ELF-1 (cell line): Measurements from ENCODE around the gene MYG1.
"Not testable (repeated sequence)": the region's sequence is repeated elsewhere in the genome, so short reads cannot be mapped to it uniquely, and the experiment has no call there.

Source experiments
- DNase-seq: peaks from one replicate; pipeline ENCODE4 v3.0.0-alpha.2; 2016; ENCODE audit warnings: low read depth, low spot score

Gene MYG1

DNA sequence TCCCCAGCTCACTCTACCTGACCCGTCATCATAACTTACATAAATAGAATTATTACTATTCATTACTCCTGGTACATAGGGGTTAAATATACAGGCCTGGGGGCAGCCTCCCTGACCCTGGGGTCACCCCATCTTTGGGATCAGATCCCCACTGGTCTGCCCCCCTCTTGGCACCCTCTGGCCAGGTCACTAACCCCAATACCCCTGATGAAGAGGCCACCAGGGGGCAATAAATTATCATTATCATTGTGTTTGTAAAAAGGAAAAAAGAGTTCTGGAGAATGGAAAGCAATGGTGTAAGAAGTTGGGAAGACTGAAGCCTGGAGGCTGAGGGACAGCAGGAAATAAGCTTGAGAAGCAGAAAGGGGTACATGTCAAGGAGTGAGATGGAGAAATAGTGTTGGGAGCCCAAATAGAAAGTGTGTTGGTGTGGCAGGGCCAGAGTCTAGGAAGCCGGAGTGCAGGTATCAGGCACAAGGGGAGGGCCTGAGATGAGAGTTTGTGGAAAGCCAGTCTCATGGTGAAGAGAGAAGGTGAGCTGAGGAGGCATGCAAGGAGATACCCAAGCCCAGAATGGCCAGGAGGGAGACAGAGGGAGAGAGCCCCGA lies 28.0 kb downstream of the MYG1 start:
- no peak for DNase-seq

DNA sequence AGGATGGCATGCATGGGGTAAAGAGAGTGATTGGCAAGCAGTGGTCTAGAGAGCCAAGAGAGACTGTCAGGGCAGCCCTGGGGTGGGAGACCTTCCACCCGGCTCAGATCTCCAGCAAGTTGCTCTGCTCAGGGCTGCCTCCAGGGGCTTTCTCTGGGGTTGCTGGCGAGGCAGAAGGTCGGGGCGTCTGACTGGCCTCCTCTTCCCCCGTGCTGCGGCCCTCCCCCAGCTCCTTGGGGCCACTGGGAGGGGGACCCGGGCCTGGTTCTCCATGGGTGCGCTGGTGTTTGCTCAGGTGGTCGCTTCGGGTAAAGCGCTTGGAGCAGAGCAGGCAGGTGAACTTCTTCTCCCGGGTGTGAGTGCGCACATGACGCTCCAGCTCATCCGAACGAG lies 28.5 kb downstream of the MYG1 start:
- DNase-seq: peak; percentile 56

DNA sequence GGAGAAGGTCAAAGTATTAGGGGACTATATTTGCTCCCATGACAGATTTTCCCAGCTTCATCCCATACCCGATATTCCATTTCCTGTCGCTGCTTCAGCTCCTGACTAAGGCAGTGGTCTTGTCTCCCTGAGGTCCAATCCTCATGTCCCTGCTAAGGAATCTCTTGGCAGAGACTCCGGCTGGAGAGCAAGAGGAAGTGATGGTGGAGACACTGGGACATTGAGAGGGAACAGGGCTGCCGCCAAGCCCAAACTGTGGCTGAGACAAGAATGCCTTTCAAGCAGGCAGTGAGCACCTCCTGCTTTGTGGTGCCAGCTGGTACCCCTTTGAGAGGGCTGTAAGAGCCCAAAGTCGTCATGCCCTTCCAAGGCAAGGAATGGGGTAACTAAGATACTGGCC lies 31.2 kb downstream of the MYG1 start:
- no peak for DNase-seq

DNA sequence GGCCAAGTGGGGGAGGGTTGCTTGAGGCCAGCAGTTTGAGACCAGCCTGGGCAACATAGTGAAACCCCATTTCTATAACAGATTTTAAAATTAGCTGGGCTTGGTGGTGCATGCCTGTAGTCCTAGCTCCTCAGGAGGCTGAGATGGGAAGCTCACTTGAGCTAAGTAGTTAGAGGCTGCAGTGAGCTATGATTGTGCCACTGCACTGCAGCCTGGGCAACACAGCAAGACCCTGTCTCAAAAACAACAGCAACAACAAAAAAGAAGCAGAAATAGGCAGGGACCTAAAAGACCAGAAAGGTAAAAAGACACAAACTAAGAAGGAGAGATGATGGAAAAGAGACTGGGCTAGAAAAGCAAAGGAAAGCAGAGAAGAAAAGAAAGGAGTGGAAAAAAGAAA lies 32.8 kb downstream of the MYG1 start:
- not testable (repeated sequence) for DNase-seq

DNA sequence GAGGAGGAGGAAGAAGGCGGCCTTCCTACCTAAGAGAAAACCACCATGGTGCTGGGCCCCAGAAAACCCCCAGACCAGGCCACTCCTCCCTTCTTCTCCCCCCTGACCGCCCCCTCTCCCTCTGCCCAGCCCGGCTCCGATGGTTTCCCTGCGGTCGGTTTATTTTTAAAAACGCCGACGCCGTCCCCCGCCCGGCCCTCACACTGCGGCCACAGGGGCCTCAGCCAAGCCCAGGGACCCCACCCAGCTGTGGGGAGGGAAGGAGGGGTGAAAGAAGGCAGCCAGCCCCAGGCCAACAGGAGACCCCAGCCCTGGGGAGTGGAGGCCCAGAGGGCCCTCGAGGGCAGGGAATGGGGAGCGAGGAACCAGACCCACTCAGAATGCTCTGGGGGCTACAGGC lies 33.2 kb downstream of the MYG1 start:
- DNase-seq: no peak

DNA sequence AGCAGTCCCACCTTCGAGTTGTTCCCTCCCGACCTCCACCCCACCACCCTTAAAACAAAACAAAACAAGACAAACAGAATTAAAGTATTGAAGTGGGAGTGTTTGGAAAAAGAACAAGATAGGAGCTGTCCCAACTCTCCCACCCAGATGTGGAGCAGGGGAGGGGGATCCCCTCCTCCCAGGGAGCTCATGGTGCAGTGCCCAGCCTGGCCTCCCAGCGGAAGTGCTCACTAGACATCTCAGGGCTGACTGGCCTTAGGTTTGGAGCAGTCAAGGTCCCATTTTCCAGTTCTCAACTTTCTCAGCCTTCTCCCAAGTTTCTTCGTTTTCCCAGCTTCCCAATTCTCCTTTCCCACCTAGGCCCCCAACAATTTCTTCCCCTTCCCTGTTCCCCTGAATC lies 33.8 kb downstream of the MYG1 start:
- no peak for DNase-seq

DNA sequence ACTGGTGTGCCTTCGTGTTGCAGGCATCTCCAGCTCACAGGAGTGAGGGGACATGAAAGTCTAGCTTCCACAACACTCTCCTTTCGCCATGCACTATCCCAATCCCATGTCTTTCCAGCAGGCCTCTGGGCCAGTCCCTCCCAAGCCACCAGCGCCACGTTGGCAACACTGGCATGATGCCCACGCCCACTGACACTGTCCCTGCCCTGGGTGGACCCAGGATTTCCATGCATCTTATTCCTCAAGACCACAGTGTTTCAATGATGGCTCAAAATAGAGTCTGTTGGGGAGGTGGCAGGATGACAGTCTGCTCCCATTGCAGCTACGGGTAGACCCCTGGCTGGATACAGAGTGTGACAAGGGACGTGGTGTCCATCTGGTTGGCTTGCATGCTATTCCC lies 34.4 kb downstream of the MYG1 start:
- no peak for DNase-seq

DNA sequence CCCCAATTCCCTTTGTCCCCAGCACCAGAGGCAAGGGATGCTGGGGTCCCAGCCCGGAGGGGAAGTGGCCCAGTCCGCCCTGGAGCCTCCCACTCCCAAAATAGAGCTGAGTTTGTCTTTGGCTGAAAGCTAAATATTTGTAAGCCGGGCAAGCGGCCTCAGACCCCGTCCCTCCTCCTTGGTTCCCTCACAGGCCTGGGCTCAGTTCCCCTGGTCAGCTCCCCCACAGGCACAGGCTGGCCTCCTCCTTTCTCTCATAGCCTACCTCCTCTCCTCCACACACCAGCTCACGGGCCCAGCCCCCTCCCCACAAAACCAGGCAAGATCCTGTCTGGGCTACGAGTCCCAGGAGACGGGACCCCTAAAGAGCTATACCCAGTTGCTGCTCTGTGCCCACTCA lies 35.3 kb downstream of the MYG1 start:
- DNase-seq: no peak

DNA sequence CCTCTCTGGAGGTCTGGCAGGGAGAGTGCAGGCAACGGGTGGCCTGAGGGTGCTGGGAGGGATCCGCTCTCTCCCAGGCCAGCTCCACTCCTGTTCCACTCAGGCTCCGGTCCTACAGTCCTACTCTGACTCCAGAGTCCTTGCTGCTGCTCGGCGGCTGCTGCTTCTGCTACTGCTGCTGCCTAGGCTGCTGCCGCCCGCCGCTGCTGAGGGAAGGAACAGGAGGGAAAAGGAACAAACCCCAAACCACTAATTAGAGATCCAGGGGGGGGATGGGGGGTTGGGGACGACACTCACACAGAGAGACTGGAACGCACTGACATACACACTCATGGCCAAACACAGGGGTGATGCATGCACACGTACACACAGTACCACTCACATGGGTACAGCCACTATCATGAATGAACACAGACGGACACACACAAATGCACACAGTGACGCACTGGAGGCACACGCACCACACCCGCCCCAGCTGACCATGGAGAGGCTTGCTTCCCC lies 36.7 kb downstream of the MYG1 start, which contains the start of gene SP7:
Gene SP7 (minus strand): TSS at position 174 of the 501 bp plus-strand sequence. CDS start 708 bp downstream, outside the sequence.
- DNase-seq: peak; percentile 40

DNA sequence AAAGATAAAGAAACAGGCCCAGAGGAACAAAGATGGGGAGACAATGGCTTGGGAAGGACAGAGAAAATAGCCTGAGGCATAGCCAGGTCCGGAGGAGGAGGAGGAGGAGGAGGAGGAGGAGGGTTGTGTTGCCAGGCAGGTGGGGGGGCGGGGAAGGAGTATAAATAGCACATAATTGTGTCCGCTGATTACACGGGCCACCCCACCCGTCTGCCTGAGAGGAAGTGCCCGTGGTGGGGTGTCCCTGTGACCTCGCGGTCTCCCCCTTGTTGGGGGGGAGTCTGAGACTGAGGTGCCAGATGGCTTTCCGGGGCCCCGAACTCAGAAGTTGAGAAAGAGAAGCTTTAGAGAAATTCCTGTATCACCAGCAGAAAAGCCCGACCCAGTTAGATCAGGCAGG lies 38.5 kb downstream of the MYG1 start:
- DNase-seq: peak; percentile 47

DNA sequence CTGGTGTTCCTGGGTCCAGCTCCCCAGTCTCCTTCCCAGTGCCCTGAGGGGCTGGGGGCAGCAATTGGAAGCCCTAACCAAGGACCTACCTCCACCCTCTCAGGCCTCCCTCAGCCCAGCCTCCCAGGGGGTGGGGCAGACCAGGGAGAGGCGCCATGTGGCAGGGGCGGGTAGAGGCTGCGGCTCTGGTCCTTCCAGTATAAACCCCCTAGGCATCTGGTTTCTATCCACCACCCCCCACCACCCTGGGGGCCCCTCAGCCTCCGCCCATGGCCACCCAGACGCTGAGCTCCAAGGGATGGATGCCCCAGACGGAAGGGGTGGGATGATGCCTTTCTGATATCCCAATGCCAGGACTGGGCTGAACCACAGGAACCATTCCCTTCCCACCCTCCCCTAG lies 39.4 kb downstream of the MYG1 start:
- peak; percentile 67 for DNase-seq

DNA sequence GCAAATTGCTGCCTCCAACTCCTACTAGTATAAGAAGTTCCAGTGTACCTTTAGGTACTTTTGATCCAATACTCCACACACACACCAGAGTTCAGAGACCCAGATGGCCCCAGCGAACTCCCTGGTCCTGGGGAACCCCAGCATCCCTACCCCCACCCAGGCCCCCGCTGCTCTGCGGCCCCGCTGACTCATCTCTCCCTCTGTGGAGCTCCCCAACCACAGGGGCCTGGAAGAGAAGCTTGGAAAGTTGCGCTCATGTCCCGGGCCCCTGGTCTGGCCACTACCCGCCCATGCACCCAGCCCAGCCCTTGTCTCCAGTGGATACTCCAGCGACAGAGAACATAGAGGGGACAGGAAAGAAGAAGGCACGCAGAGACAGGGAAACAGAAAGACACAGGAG lies 40.9 kb downstream of the MYG1 start:
- no peak for DNase-seq

DNA sequence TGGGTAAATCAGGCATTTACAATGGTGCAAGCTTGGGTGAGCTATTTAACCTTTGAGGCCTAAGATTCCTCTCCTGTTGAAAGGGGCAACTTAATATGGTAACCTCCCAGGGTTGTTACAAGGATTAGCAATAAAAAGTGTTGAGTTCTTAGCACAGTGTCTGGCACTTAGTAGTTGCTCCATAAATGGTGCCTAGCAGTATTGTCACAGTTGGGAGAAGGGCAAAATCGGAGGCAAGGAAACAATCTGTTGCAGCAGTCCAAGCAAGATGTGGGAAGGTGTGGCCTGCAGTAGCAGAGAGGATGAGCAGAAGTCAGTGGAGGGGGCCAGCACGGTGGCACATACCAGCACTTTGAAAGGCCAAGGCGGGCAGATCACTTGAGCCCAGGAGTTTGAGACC lies 44.0 kb downstream of the MYG1 start:
- DNase-seq: no peak

DNA sequence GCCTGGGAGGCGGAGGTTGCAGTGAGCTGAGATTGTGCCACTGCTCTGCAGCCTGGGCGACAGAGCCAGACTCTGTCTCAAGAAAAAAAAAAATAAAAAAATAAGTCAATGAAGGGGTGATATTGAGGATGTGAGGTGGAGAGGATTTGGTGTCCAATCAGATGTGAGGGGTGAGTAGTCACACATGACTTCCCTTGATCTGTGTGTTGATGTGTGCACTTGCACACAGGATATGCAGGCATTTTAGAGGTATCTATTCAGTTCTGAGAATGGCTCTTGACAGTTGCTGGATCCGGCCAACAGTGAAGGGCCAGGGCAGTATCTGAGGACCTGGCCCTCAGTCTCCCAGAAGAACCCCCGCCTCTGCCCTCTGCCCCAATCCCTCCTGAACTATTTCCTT lies 44.5 kb downstream of the MYG1 start:
- no peak for DNase-seq

DNA sequence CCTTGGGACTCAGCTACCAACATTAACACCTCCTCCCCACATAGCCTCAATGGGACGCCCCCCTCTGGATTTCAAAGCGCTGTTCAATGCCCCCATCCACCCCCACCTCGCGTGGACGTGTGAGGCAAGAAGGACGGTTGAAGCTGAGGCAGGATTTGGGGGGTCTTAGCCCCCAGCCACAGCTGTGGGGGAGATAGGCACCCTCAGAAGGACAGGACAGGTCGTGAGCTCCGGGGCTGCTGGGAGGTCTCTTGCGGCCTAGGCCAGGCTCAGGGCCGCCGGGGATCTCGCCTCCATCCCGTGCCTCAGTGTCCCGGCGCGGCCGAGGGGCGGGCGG lies 45.0 kb downstream of the MYG1 start:
- DNase-seq: no peak

DNA sequence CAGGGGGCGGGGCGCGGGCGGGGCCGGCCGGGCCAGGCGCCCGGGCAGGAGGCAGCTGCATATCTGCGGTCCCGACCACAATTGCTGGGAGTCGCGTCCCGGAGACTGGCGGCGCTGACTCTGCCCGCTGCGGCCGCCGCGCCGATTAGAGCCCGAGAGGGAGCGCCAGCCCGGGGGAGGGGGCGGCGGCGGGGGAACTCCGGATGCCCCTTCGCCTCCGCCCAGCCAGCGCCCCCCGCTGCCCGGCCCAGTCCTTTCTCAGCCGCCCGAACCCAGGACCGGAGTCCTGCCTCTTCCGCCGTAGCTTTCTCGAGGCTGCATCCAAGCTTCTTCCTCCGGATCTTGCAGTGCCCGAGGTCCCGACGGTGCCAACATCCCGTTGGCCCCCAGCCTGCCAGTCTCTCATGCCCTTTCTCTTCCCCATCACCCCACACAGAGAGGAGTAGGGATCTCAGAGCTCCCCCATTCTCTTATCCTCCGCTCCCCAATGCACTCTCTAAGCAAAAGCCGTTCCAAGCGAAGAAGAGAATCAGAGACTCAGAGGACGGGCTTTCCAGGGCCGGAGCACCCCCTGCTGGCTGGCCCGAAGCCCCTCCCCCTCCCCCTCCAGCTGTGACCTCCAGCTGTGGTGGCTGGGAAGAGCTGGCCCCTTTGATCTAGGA lies 45.5 kb downstream of the MYG1 start:
- DNase-seq: peak; percentile 85

DNA sequence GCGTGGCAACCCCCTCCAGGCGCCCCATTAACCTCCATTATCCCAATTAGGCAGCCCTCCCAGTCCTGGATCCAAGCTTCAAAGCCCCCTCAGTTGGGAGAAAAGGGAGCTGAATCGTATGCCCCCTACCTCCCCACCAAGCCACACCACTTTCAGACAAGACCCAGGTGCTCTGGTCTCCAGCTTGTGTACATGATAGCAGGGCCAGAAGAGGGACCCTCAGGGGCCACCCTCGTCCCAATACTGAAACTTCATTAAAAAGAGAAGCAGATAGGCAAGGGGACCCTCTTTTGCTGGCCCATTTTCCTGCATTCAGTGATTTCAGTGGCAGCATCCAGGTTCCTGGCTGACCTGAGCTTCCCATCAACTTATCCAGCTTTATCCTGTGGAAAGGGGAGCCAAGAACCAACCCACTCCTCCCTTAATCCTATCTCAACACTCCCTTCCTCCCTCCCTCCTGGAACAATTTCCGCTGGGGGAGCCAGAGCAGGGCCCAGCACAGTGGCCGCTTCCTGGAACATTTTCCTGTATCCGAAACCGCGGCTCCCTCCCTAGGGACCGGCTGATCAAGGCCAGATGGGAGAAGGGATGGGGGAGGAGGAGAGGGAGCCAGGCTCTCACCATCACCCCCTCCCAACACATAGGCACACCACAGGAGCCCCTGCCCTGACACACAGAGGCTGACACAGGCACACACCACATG lies 46.1 kb downstream of the MYG1 start:
- no peak for DNase-seq

DNA sequence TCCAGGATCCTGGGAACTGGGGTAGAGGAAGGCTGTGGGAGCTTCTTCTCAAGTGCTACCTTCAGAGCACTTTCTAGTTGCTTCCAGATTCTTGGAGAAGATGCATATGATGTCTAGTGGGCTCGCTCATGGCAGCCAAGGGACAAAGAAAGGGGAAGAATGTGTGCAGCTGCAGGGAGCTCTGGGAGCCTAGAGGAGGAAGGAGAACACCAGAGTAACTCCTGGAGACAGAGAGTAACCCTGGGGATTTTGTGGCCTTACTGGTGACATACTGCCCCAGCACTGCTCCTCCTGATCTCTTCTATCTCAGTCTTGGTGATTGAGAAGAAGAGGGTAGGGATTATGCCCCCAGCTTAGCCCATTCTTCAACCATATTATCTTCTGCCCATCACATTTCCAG lies 47.0 kb downstream of the MYG1 start:
- DNase-seq: no peak

DNA sequence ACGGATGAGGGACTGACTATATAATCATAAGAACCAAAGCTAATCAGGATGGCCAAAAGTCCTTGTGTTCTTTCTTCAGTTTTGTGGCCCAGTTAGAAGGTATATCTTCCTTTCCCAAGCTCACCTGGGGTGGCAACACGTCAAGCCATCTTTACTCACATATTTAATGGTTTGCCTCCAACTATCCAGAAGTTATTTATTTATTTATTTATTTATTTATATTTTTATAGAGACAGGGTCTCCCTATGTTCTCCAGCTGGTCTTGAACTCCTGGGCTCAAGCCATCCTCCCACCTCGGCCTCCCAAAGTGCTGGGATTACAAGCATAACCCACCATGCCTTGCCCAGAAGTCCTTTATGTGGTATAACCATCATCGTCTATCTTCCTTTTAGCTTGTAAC lies 48.4 kb downstream of the MYG1 start:
- DNase-seq: no peak

DNA sequence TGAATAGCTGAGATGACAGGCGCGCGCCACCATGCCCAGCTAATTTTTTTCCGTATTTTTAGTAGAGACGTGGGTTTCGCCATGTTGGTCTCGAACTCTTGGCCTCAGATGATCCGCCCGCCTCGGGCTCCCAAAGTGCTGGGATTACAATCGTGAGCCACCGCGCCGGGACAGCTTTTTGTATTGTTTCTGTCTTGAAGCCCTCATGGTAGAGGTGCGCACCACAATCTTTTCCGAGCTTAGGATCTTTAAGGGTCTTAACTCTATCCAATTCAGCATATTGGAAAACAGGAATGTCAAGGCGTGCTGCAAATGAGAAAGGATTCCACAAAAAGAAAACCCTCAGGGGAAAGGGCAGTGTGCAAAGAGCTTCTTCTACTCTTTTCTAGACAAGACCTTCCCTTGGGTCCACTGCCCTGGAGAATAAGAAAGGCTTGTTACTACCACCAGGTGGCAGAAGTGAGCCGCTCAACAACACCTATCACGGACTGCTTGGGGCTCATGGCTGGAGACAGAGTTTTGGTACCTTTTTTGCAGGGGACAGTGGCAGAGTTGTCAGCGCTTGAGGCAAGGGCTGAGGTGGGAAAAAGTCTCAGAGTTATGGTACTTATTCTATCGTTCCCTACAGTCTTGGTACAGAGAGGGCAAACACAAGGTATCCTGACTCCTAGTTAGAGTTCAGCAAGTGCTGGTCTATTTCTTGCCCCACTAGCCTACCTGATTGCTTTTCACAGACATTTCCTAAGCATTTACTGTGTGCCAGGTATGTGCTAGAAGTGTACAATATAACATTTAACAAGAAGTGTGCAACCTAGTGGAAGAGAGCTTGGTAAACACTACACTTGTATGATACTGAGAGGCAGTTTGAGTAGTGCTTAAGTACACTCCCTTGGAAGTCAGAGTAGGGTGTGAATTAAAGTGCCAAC lies 53.1 kb downstream of the MYG1 start:
- DNase-seq: peak; percentile 96

DNA sequence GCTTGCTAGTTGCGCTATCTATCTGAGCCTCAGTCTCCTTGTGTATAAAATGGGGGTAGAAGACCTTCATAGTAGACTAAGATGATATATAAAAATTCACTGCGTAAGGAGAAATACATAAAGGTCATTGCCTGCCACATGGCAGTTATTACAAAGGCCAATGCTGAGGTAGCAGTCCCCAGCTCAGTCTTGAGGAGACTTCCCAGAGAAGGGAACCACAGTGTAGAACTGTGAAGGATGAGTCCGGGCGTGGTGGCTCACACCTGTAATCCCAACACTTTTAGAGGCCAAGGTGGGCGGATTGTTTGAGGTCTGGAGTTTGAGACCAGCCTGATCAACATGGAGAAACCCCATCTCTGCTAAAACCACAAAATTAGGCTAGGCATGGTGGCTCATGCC lies 53.8 kb downstream of the MYG1 start:
- DNase-seq: no peak

DNA sequence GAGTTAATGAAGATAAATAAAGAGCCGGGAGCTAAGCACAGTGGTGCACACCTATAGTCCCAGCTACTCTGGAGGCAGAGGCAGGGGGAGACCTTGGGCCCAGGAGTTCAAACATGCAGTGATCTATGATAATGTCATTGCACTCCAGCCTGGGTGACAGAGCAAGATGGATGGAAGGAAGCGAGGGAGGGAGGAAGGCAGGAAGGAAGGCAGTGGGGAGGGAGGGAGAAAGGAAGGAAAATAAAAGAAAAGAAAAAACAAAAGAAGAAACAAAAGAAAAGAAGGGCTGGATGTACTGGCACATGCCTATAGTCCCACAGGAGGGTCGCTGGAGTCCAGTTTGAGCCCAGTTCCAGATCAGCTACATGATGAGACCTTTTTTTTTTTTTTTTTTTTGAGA lies 55.6 kb downstream of the MYG1 start:
- no peak for DNase-seq
